Astrocyte of the cerebellum (primary cell): ENCODE results near the gene HESX1.

ENCODE experiments used
- DNase-seq: peaks from one replicate; pipeline ENCODE4 v3.0.0-alpha.2; 2011; ENCODE audit warnings: low read depth
- H3K4me3 ChIP-seq: 2 replicates; pipeline ENCODE4 v1.5.1; 2011; ENCODE audit warnings: mild to moderate bottlenecking, low read depth, low read length, moderate library complexity
- in situ Hi-C: cut with HindIII; loops from 2 replicates; pipeline ENCODE4 v1.10.0; 2017; ENCODE audit warnings: low sequenced_read_pairs
- TF ChIP-seq, protein P1 (sequence below): IDR thresholded peaks from 2 replicates; pipeline ENCODE4 v1.5.1; 2012; ENCODE audit warnings: low read length, low read depth, moderate library complexity, mild to moderate bottlenecking; ENCODE audit errors: missing control alignments

HESX1 gene

GRCh38 chr3:57169108-57169507, 30.7 kb downstream of the HESX1 start:
- TF ChIP-seq, protein P1, sequence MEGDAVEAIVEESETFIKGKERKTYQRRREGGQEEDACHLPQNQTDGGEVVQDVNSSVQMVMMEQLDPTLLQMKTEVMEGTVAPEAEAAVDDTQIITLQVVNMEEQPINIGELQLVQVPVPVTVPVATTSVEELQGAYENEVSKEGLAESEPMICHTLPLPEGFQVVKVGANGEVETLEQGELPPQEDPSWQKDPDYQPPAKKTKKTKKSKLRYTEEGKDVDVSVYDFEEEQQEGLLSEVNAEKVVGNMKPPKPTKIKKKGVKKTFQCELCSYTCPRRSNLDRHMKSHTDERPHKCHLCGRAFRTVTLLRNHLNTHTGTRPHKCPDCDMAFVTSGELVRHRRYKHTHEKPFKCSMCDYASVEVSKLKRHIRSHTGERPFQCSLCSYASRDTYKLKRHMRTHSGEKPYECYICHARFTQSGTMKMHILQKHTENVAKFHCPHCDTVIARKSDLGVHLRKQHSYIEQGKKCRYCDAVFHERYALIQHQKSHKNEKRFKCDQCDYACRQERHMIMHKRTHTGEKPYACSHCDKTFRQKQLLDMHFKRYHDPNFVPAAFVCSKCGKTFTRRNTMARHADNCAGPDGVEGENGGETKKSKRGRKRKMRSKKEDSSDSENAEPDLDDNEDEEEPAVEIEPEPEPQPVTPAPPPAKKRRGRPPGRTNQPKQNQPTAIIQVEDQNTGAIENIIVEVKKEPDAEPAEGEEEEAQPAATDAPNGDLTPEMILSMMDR: no peak
- no peak for DNase-seq
- in situ Hi-C loops: no loop called here
- H3K4me3 ChIP-seq: no peak overlapping the region

DNA sequence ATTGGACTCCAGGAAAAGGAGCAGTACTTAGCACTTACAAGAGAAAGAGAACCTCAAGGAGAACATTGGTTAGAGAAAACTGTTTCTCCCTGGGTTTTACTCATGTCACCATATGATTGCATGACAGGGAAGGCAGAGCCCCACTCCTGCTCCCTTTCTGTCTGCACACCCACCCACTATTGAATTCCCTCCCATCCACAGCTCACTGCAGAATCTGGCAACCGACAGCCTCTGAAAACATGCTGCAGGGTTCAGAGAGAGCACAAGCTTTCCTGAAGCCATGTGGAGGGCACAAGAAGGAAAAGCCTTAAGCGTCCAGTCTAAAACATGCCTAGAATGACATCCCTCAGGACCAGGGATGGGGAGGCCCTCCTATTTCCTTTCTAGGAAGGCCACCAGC, 31.6 kb downstream of the HESX1 start:
- no peak for DNase-seq
- in situ Hi-C loops: no loop called here
- H3K4me3 ChIP-seq: no peak overlapping the region
- TF ChIP-seq, protein P1: no peak

DNA sequence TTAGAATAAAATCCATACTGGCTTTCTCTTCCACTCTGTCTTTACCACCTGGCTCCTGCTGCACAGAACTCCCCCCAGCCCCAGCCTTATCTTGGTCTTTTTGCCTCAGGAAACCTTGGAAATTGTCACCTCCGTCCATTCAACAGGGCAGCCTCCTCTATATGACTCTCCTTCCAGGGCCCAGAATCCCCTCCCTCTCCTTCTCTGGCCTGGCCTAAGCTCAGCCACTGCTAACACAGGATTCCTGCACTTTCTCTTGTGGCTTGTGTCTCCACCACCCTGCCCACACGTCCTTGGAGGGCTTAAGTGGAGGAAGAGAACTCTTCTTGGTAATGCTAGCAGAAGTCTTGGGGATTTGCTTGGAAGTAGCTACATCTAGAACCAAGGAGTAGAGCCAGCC, 33.1 kb downstream of the HESX1 start:
- in situ Hi-C loops: no loop called here
- H3K4me3 ChIP-seq: no peak overlapping the region
- TF ChIP-seq, protein P1: no peak
- no peak for DNase-seq

DNA sequence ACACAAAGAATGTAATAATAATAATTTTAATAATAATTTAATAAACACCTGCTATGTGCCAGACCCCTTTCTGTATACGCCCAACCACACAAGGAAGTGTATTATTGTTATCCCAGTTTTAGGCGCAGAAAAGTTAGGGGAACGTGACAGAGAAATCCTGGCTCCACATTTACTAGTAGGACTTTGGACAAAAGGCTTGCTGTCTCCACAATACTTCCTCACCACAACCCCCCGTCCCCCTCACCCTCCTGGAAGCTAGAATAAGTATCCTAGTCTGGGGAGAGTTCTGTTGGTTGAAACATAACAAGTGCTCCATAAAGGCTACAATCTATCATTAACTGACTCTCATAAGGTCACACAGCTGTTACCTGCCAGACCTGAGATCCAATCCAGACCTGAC, 34.1 kb downstream of the HESX1 start:
- no peak for DNase-seq
- H3K4me3 ChIP-seq: no peak overlapping the region
- in situ Hi-C loops: no loop called here
- TF ChIP-seq, protein P1: no peak

DNA sequence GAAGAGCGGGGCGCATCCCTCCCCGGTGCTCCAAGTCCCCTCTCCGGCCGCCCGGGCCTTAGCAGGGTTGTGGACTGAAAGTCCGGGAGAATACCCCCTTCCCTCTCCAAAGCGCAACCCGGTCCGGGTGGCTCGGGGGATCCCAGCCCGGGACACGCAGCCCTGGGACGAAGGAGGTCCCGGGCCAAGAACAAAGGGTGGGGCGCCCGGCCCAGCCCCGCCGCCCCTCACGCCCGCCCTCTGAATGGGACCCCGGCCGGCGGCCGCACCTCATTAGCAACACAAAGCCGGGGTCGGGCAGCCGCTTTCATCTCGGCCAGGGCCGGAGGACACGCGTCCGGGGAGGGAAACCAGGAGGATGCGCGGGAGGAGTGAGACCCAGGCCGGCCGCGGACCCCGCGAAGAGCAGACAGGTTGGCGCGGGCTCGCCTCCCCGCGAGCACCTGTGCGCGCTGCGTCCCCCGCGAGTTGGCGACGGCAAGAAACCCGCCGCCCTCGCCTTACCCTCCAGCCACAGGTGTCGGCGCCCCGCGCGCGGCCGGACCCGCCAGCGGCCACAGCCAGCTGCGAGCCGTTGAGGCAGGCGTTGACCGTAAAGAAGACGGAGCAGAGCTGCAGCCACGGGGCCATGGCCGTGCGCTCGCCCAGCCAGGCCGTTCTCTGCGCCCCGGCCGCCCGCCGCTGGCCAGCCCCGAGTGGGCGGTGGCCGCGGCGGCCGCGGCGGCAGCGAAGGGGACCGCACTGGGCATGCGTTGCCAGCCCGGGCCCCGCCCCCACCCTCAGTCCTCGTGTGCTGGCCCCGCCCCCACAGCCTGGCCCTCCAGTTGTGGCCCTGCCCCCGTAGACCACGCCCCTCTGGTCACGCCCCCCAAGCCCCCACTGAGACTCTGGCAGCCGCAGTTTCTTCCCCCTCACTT, 34.9 kb downstream of the HESX1 start, which contains the start of gene IL17RD:
Gene IL17RD (minus strand): TSS at position 697 of the 917 bp plus-strand sequence. CDS start 67 bp downstream, at position 630.
- TF ChIP-seq, protein P1: no peak
- in situ Hi-C loops: no loop called here
- peak; percentile 54 for DNase-seq
- peak within 1 kb of the TSS; percentile 81 for H3K4me3 ChIP-seq

GRCh38 chr3:57164217-57164656, 35.5 kb downstream of the HESX1 start:
- H3K4me3 ChIP-seq: peak overlapping the region; percentile 81
- DNase-seq: no peak
- in situ Hi-C loops: no loop called here
- TF ChIP-seq, protein P1: no peak
